Stimulated activated CD4-positive, alpha-beta T cell treated with anti-CD3 and anti-CD28 coated beads, Interleukin-12 subunit alpha, Interleukin-12 subunit beta, amount 100 ng/mL, for 48 hours (primary cell): Measurements from ENCODE around the gene SMARCA4.

Experiments used
- DNase-seq, 3 donors: peaks; one replicate each; pipeline ENCODE4 v3.0.0-alpha.2; 2020; ENCODE audit warnings: low read depth in 2 of 3, low spot score in 1 of 3

The SMARCA4 gene

GRCh38 chr19:11007385-11007784 is 46.6 kb downstream of the SMARCA4 start:
- DNase-seq = no peak

GRCh38 chr19:11007962-11008532 is 47.2 kb downstream of the SMARCA4 start:
- no peak for DNase-seq

GRCh38 chr19:11010041-11010440 is 49.2 kb downstream of the SMARCA4 start:
- no peak for DNase-seq

- DNase-seq = no peak
Observed at GRCh38 chr19:11012507-11012906, 51.7 kb downstream of the SMARCA4 start.

GRCh38 chr19:11013771-11014170 is 52.9 kb downstream of the SMARCA4 start:
- no peak for DNase-seq

- DNase-seq = no peak
Observed at GRCh38 chr19:11014403-11014911, 53.6 kb downstream of the SMARCA4 start.

GRCh38 chr19:11016631-11017030 is 55.8 kb downstream of the SMARCA4 start:
- DNase-seq = no peak

GRCh38 chr19:11017275-11018035 is 56.6 kb downstream of the SMARCA4 start:
- DNase-seq = no peak

- no peak for DNase-seq
Observed at GRCh38 chr19:11018179-11018578, 57.3 kb downstream of the SMARCA4 start.

GRCh38 chr19:11018763-11019162 is 57.9 kb downstream of the SMARCA4 start:
- DNase-seq = no peak

- DNase-seq = no peak
Observed at GRCh38 chr19:11019262-11019661, 58.4 kb downstream of the SMARCA4 start.

- DNase-seq = no peak
Observed at GRCh38 chr19:11019824-11020223, 59.0 kb downstream of the SMARCA4 start.

- no peak for DNase-seq
Observed at GRCh38 chr19:11020423-11020822, 59.6 kb downstream of the SMARCA4 start.

- DNase-seq = no peak
Observed at GRCh38 chr19:11020982-11021759, 60.3 kb downstream of the SMARCA4 start.

- DNase-seq = no peak
Observed at GRCh38 chr19:11021760-11022144, 60.9 kb downstream of the SMARCA4 start.

- no peak for DNase-seq
Observed at GRCh38 chr19:11023016-11023415, 62.2 kb downstream of the SMARCA4 start.

- DNase-seq = no peak
Observed at GRCh38 chr19:11023710-11024109, 62.9 kb downstream of the SMARCA4 start.

GRCh38 chr19:11024259-11024658 is 63.4 kb downstream of the SMARCA4 start:
- no peak for DNase-seq

- DNase-seq = no peak
Observed at GRCh38 chr19:11025006-11025405, 64.2 kb downstream of the SMARCA4 start.

GRCh38 chr19:11025445-11025844 is 64.6 kb downstream of the SMARCA4 start:
- no peak for DNase-seq

- no peak for DNase-seq
Observed at GRCh38 chr19:11025997-11026396, 65.2 kb downstream of the SMARCA4 start.

- no peak for DNase-seq
Observed at GRCh38 chr19:11027381-11027780, 66.6 kb downstream of the SMARCA4 start.
